Adipocyte (in vitro differentiated cells): ENCODE data around the gene CXCL16.
"Not testable (repeated sequence)": the region's sequence is repeated elsewhere in the genome, so short reads cannot be mapped to it uniquely, and the experiment has no call there.

Source experiments
- DNase-seq: peaks from one replicate; pipeline ENCODE4 v3.0.0-alpha.2; 2015; ENCODE audit warnings: low read depth
- H3K27me3 ChIP-seq: replicated peaks from 2 replicates; pipeline ENCODE4 v1.7.0; 2013; ENCODE audit warnings: mild to moderate bottlenecking, low read length, moderate library complexity; ENCODE audit not compliant: control insufficient read depth, insufficient read depth
- H3K36me3 ChIP-seq: 2 replicates; pipeline ENCODE4 v1.7.0; 2013; ENCODE audit warnings: low read length, mild to moderate bottlenecking, moderate library complexity; ENCODE audit not compliant: control insufficient read depth, insufficient read depth, severe bottlenecking
- H3K4me1 ChIP-seq: 2 replicates; pipeline ENCODE4 v1.7.0; 2013; ENCODE audit warnings: mild to moderate bottlenecking, low read length, moderate library complexity; ENCODE audit not compliant: control insufficient read depth, insufficient read depth
- H3K4me3 ChIP-seq: 2 replicates; pipeline ENCODE4 v1.7.0; 2013; ENCODE audit warnings: mild to moderate bottlenecking, low read length, moderate library complexity
- H3K9ac ChIP-seq: 2 replicates; pipeline ENCODE4 v1.7.0; 2013; ENCODE audit warnings: mild to moderate bottlenecking, low read length, moderate library complexity
- H3K9me3 ChIP-seq: 2 replicates; pipeline ENCODE4 v1.7.0; 2013; ENCODE audit warnings: mild to moderate bottlenecking, low read length, moderate library complexity; ENCODE audit not compliant: control insufficient read depth

The CXCL16 gene

GRCh38 chr17:4683739-4684138 is 56.0 kb downstream of the CXCL16 start:
- H3K36me3 ChIP-seq, result peaks cover 27% of the 10 kb centered on the region

More at GRCh38 chr17:4683739-4684138, 56.0 kb downstream of the CXCL16 start:
- Histone ChIP-seq H3K4me1 (peaks cover 19% of the 10 kb centered on the region), H3K9ac (peak overlapping the region; percentile 39)
- H3K4me3 ChIP-seq, H3K27me3 ChIP-seq, DNase-seq, H3K9me3 ChIP-seq: not testable (repeated sequence)
